ENCODE measurements around the gene COL7A1.

- TF ChIP-seq CTCF (conservative IDR thresholded peaks at IDR 0.05; ENCODE audit: low read length) (no peak), EZH2phosphoT487 (IDR thresholded peaks at IDR 0.05; ENCODE audit: borderline replicate concordance, low read depth, low read length) (no peak)
Measured at GRCh38 chr3:48591886-48592518, 3.1 kb downstream of the COL7A1 start.
